ENCODE results near the gene SEMA3E.

Gene SEMA3E

DNA sequence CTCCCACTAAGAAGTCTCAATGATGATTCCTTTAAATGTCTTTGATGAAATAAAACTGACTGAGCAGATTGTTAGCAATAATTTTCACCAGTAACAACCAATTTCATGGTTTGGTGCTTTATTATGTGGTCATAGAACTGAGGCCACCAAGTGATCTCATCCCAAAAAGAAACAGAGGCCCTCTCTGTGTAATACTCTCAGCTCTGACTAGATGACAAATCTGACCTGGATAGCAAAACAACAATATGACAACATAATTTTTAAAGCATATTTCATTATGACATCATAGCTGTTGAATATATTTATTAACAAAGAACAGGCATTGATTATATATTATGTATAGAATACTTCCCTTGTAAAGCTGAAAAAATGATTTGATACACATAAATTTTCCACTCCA lies 5.9 kb downstream of the SEMA3E start:
- no peak for DNase-seq (ENCODE audit: low read depth)
- TF ChIP-seq, protein P1, sequence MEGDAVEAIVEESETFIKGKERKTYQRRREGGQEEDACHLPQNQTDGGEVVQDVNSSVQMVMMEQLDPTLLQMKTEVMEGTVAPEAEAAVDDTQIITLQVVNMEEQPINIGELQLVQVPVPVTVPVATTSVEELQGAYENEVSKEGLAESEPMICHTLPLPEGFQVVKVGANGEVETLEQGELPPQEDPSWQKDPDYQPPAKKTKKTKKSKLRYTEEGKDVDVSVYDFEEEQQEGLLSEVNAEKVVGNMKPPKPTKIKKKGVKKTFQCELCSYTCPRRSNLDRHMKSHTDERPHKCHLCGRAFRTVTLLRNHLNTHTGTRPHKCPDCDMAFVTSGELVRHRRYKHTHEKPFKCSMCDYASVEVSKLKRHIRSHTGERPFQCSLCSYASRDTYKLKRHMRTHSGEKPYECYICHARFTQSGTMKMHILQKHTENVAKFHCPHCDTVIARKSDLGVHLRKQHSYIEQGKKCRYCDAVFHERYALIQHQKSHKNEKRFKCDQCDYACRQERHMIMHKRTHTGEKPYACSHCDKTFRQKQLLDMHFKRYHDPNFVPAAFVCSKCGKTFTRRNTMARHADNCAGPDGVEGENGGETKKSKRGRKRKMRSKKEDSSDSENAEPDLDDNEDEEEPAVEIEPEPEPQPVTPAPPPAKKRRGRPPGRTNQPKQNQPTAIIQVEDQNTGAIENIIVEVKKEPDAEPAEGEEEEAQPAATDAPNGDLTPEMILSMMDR (IDR thresholded peaks at IDR 0.05; ENCODE audit: insufficient read depth, low read depth, low read length, missing control alignments): no peak
- H3K4me3 ChIP-seq (ENCODE audit: low read depth, low read length): no peak overlapping the region

DNA sequence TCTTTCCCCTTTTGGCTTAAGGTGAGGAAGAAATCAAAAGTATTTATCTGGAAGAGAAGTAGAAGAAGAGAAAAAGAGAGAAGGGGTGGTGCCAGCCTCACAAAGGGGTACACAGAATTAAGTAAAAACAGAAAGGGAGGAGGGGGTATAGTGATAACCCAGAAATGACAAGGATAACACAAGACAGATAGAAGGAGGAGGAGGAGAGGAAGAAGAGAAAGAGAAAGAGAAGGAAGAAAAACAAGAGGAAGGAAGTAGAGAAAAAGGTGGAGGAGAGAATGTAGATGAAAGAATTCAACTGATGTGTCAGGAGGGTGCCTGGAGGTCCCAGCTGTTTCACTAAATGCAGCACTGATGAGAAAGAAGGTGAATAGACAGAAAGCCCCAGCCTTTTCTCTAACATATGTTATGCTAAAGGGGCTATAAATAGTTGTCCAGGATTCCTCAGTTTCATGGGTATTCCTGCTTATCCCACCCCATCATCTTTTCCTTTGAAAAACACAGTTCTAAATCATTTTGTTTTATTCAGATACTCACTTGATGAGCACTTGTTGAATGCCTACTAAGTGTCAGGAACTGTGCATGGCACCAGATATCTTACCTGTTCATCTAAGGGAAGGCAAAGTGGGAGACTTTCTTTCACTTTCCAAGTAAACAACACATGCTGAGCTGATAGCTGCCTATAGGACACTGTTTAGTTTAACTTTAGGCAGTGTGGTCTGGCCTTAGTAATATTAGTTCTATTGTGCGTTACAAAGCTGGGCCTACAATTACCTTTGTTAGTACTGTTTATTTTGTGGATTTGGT lies 8.0 kb downstream of the SEMA3E start:
- DNase-seq (ENCODE audit: low read depth): no peak

DNA sequence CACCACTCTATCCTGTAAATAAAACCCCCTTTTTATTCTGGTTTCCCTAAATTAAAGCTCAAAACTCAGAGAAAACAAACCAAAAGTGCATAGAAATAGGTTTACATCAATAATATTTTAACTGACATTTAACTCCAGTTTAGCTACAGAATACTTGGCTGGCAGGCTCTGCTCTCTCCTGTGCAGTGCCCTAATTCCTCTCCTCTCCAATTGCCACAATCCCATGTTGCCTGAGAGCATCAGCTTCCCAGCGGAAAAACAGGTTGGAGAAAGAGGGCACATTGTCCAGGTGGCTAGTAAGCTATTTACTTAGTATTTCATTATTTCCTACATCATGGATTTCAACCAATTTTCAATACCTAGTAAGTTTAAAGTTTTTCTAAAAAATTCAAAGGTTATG lies 8.7 kb downstream of the SEMA3E start:
- no peak overlapping the region for H3K4me3 ChIP-seq (ENCODE audit: low read depth, low read length)
- TF ChIP-seq, protein P1 (IDR thresholded peaks at IDR 0.05; ENCODE audit: insufficient read depth, low read depth, low read length, missing control alignments): no peak
- DNase-seq (ENCODE audit: low read depth): no peak

More for the DNA sequence above, 8.0 kb downstream of the SEMA3E start:
- H3K4me3 ChIP-seq (ENCODE audit: low read depth, low read length): no peak overlapping the region
- TF ChIP-seq, protein P1 (IDR thresholded peaks at IDR 0.05; ENCODE audit: insufficient read depth, low read depth, low read length, missing control alignments): no peak

DNA sequence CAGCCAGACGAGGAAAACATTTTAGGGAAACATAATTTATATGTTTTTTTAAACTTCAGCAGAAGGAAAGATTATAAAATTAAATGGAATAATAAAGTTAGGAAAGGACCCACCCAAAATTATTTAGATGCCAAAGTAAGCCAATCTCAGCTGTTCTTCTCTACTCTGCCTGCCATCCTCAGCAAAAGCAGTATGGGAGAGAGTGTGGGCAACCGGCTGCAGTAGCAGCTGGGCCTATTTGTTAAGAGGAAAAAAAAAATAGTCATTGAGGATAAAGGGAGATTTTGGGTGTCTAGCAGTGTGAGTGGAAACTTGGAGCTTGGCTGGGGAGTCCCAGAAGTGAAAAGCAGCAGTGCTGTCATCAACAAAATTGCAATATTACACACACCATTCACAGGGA lies 15.4 kb downstream of the SEMA3E start:
- H3K4me3 ChIP-seq (ENCODE audit: low read depth, low read length): no peak overlapping the region
- no peak for DNase-seq (ENCODE audit: low read depth)
- TF ChIP-seq, protein P1 (IDR thresholded peaks at IDR 0.05; ENCODE audit: insufficient read depth, low read depth, low read length, missing control alignments): no peak

DNA sequence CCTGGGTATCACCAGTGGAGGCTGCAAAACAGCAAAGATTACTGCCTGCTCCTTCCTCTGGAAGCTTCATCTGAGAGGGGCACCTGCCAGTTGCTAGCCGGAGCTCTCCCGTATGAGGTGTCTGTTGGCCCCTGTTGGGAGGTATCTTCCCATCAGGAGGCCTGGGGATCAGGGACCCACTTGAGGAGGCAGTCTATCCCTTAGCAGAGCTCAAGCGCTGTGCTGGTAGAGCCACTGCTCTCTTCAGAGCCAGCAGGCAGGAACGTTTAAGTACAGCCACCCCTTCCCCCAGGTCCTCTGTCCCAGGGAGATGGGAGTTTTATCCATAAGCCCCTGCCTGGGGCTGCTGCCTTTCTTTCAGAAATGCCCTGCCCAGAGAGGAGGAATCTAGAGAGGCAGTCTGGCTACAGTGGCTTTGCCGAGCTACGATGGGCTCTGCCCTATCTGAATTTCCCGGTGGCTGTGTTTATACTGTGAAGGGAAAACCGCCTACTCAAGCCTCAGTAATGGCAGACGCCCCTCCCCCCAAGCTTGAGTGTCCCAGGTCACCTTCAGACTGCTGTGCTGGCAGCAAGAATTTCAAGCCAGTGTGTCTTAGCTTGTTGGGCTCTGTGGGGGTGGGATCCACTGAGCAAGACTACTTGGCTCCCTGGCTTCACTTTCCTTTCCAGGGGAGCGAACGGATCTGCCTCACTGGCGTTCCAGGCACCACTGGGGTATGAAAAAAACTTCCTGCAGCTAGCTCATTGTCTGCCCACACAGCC lies 19.6 kb downstream of the SEMA3E start:
- TF ChIP-seq, protein P1 (IDR thresholded peaks at IDR 0.05; ENCODE audit: insufficient read depth, low read depth, low read length, missing control alignments): no peak
- no peak overlapping the region for H3K4me3 ChIP-seq (ENCODE audit: low read depth, low read length)
- DNase-seq (ENCODE audit: low read depth): no peak

DNA sequence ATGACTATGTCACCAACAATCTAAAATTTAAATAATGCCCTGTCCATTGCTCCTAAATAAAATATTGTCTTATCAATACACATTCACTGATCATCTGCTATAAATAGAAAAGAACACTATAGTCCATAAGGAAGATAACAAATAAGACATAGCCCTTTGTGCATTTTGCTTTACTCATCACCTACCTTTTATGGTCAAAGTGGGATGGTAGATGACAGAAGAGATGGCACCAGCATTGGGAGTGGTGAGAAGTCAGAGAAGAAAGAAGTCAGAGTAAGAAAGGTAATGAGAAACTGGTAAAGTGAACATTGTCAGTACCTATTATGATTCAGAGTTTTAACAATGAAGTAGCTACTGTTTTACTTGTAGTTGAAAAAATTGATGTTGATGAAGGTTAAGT lies 31.1 kb downstream of the SEMA3E start:
- TF ChIP-seq, protein P1 (IDR thresholded peaks at IDR 0.05; ENCODE audit: insufficient read depth, low read depth, low read length, missing control alignments): no peak
- no peak for DNase-seq (ENCODE audit: low read depth)
- no peak overlapping the region for H3K4me3 ChIP-seq (ENCODE audit: low read depth, low read length)
